GM19468 (cell line): ENCODE results near the gene KDM3A.

ENCODE experiments used
- ATAC-seq: cut with Tn5 transposase; IDR thresholded peaks from one replicate; pipeline ENCODE4 v1.9.1; 2021; ENCODE audit warnings: mild to moderate bottlenecking, moderate library complexity, moderate number of reproducible peaks; ENCODE audit not compliant: unreplicated experiment; ENCODE audit errors: extremely low read depth

The KDM3A gene

DNA sequence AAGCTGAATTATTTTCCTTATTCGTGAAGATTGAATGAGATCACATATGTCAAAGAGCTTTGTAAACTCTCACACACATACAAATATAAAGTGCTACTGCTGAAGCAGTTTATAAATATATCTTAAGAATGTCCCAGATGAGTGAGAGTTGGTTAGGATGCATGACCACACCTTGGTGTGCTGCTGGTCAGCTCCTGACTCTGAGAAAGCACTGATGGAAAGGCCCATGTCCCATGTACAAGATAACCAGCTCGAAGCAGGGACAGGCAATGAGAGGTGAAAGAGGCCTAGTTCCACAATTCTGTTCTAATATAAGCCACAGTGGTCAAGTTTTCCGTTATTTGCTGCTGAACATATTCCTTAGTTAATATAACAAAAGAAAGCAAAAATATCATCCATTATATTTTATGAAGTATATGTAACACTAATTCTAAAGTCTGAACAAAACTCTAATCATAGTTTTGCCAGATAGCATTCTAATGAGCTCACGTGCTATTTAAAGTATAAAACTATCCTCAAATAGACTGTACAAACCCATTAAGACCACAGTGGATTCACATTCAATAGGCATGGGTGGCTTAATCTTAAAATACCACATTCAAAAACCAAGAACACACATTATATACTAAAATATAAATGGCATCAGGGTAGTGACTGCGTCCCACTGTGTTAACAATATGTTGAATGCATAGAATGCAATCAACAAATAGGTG lies 72.9 kb downstream of the KDM3A start:
- no peak for ATAC-seq

DNA sequence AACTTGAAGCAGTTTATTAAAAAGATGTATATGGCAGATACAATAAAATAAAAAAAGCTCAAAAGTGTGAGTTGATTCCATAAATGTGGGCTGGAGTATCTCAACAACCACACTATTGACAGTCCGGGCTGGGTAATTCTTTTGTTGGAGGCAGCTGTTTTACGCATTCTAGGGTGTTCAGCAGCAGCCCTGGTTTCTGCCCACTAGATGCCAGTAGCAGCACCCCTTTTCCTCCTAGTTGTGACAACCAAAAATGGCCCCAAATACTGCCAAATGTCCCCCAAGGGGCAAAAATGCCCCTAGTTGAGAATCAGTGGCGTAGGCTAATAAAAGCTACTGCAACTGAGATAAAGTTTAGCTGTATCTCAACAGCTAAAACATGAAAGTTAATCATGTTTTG lies 77.3 kb downstream of the KDM3A start:
- no peak for ATAC-seq

DNA sequence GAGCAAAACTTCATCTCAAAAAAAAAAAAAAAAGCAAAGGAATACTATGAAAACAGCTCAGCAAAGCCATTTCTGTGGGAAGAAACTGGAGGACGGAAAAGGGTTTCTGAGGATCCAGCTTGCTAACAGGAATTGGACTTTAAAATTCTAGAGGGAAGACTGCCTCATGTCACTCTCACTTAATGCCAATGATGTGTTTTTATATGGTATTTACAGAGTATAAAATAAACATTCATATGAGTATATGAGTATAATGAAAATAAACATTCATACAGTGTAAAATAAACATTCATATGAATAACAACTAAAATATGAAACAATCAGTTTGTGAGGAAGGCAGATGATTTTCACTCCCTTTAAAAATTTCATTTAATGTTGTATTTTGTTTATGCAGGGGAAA lies 78.2 kb downstream of the KDM3A start:
- ATAC-seq = no peak

DNA sequence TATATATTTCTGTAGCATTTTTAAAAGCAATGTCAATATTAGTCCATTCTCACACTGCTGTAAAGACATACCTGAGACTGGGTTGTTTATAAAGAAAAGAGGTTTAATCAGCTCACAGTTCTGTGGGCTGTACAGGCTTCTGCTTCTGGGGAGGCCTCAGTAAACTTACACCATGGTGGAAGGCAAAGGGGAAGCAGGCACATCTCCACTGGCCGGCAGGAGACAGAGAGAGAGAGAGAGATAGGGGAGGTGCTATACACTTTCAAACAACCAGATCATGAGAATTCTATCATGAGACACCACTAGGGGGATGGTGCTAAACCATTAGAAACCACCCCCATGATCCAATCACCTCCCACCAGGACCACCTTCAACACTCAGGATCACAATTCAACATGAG lies 79.0 kb downstream of the KDM3A start:
- no peak for ATAC-seq

DNA sequence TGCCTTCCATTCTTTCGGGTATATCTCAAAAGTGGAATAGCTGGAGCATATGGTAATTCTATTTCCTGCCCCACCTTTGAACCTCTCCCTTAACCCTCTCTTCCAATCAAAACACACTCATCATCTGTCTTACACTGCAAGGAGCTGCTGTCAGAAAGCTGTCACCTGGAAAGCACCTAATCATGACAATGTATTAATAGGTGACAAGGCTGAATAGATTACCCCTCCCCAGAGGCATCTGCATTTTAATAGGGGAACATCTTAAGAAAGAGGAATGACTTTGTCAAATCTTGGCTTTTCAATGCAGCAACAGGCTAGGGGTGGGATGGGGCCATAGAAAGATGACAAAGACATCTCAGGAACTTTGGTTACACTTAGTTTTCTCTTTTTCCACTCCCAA lies 80.8 kb downstream of the KDM3A start:
- ATAC-seq = no peak

DNA sequence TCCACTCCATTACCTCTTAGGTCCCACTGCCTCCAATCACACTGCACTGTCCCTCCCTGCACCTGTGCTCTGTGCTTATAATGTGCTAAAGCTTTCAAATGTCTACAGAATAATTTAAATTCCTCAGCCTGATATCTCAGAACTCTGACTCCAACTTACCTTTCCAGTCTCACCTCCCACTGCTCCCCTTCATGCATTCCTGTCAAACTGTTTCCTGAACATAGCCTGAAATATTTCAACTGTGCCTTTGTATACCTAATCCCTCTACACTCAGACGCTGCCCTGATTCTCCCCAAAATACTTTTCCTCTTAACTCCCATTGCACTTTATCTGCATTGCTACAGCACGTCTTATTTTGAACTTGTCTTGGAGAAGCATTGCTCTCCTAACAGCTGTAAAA lies 81.5 kb downstream of the KDM3A start:
- no peak for ATAC-seq

DNA sequence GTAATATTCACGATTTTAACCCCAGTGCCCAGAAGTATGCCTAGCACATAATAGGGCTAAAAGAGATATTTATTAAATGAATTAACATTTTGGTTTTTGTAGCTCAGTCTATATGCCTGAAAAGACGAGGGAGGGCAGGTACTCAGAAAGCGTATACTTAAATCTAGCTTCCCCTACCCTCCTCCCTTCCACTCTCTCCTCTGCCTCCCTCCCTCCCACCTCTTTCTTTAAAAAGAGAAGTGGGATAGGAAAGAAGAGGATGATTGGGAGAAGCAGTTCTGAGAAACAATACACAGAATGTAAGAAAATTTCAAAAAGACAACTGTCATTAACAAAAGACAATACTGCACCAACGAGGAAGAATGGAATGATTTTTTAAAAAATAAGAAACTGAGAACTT lies 82.3 kb downstream of the KDM3A start:
- no peak for ATAC-seq

DNA sequence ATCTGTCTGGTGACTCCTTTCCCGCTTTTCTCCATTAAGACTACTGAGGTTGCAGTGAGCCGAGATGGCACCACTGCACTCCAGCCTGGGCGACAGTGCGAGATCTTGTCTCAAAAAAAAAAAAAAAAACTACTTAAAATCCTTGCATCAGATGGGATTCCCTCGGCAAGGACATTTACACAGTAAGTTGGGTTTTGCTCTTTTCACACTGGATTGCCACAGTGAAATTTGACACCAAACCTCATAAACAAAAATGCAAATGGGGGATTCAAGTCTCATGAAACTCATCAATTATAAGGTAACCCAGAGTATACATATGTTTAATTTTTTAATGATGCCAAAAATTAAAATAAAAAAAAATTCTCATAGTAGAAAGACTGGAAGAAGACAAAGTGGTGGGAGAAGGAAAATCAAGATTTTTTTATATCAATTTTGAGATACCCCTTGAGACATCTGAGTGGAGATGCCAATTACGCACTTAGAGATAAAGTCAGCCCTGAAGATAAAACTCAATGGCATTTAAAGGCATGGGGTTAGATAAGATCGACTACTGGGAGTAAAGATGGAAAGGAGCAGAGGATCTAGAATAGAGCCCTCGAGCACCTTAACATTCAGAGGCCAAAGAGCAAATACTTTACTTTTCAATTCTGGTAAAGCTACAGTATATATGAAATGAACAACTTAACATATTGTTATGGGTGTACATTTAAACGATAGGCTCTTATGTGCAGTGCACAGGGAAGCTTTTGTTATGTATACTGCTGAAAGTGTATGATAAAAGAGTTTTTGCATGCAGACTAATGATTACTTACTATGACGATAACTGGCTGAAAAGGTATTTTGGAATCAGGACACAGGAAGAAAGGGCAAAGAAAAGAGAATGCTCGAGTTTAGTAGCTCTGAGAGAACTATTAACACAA lies 84.5 kb downstream of the KDM3A start:
- ATAC-seq = no peak

DNA sequence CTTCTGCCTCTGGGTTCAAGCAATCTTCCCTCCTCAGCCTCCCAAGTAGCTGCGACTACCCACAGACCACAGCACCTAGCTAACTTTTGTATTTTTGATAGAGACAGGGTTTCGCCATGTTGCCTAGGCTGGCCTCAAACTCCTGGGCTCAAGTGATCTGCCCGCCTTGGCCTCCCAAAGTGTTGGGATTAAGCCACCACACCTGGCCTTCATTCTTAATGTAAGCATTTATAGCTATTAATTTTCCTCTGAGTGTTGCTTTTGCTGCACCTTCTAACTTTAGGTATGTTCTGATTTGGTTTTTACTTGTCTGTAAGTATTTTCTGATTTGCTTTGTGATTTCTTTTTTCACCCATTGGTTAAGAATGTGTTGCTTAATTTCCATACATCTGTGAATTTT lies 92.4 kb downstream of the KDM3A start:
- ATAC-seq = no peak

DNA sequence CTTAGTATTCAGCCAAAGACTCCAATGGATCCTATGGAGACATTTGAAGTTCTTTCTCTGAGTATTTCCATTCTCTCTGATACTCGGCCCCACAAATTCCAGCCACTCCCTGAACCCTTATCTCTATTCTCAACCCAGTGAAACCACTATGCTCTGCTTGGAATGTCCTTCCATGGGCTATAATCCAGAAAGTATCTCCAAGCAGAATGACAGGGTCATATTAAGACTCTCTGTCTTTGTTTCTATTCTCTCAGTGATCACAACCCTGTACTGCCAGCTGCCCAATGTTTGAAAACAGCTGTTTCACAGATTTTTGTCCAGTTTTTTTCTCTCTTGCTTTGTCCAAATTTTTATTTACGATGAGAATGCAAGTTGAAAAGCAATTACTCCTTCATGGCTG lies 100.2 kb downstream of the KDM3A start:
- no peak for ATAC-seq
